Body of pancreas (tissue), 4 donors: ENCODE results near the gene AMHR2. TPM values are rescaled to one million over a fixed set of nuclear protein-coding genes. Genes with fewer than 3 reads are reported as not detected.
A peak's percentile ranks its signal among the peaks of the same experiment; 100 is the strongest.
"Not testable (repeated sequence)": the region's sequence is repeated elsewhere in the genome, so short reads cannot be mapped to it uniquely, and the experiment has no call there.

Experiments
- ATAC-seq: fragments of 150-250 bp; one replicate; pipeline ENCODE4 v1.9.1; 2016
- DNase-seq, 4 donors: peaks; one replicate each; pipeline ENCODE4 v3.0.0-alpha.2; 2019
- H3K27ac ChIP-seq, 4 donors: fragments of 200-600 bp; sonication (generic); 1 replicate in 3 of 4; 2 replicates in 1 of 4; pipeline versions ENCODE4 v1.5.1 to v1.6.1; 2016 to 2019; ENCODE audit warnings: mild to moderate bottlenecking in 1 of 4, mixed read lengths in 1 of 4, moderate library complexity in 1 of 4
- H3K27me3 ChIP-seq, 2 donors: fragments of 200-600 bp; sonication (generic); one replicate each; pipeline ENCODE4 v1.6.0; 2016; ENCODE audit warnings: mild to moderate bottlenecking in 1 of 2
- H3K36me3 ChIP-seq, 2 donors: fragments of 200-600 bp; sonication (generic); replicated peaks in 1 of 2; 2 replicates each; pipeline ENCODE4 v1.5.1; 2016; ENCODE audit warnings: low read depth in 2 of 2; ENCODE audit not compliant: insufficient read depth in 1 of 2
- H3K4me1 ChIP-seq: fragments of 200-600 bp; sonication (generic); one replicate; pipeline ENCODE4 v1.6.0; 2016
- H3K4me3 ChIP-seq, 2 donors: fragments of 200-600 bp; sonication (generic); 1 replicate in 1 of 2; 2 replicates in 1 of 2; pipeline ENCODE4 v1.5.1; 2016 to 2019
- H3K9me3 ChIP-seq, 3 donors: fragments of 200-600 bp; sonication (generic); 1 replicate in 2 of 3; 2 replicates in 1 of 3; pipeline ENCODE4 v1.5.1; 2016
- POLR2A ChIP-seq, 3 donors: fragments of 450-650 bp; IDR thresholded peaks; one replicate each; pipeline ENCODE4 v1.6.1; 2016; ENCODE audit warnings: antibody characterized with exemption in 3 of 3, mild to moderate bottlenecking in 2 of 3
- WGBS, 2 donors: methylation state at CpG; one replicate each; pipeline ENCODE4 v1.1.5; 2017; 5-methylcytosine and 5-hydroxymethylcytosine counted together
- intact Hi-C: fragments of 100-400 bp; cut with DNase I; formaldehyde crosslinking; loops from one replicate; pipeline ENCODE4 v1.15.1; 2023
- total RNA-seq, 2 donors: library from RNA; depleted of rRNA; stranded (reverse); fragments of >200 nt; gene quantifications; one replicate each; pipeline ENCODE4 v1.1.0, GENCODE V29; 2016
- TF ChIP-seq, protein P1 (sequence below), 7 experiments: fragments of 450-650 bp in 4 of 7; fragments of 200-600 bp in 3 of 7; sonication (generic) in 3 of 7; IDR thresholded peaks; one replicate each; pipeline ENCODE4 v1.5.1; 2016 to 2019; ENCODE audit warnings: antibody characterized with exemption in 7 of 7

The AMHR2 gene
- total RNA-seq, 2 donors from 2014 or later = 2.3 to 10.6 TPM

DNA sequence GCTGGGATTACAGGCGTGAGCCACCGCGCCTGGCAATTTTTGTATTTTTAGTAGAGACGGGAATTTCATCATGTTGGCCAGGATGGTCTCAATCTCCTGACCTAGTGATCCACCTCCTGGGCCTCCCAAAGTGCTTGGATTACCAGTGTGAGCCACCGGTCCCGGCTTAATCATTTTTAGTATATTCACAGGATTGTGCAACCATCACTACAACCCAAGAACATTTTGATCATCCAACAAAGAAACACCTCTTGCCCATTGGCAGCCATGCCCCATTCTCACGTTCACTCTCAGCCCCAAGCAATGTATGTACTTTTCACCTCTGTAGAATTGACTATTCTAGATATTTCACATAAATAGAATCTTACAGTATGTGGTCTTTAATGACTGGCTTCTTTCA, 23.8 kb upstream of the AMHR2 start:
- intact Hi-C loops = no loop called here
- DNase-seq = peak in 1 of 4 donors; percentile 3
- no peak overlapping the region for H3K4me3 ChIP-seq
- no peaks in the 10 kb centered on the region for H3K9me3 ChIP-seq
- no peak for TF ChIP-seq POLR2A (IDR thresholded peaks at IDR 0.05)
- TF ChIP-seq, protein P1, sequence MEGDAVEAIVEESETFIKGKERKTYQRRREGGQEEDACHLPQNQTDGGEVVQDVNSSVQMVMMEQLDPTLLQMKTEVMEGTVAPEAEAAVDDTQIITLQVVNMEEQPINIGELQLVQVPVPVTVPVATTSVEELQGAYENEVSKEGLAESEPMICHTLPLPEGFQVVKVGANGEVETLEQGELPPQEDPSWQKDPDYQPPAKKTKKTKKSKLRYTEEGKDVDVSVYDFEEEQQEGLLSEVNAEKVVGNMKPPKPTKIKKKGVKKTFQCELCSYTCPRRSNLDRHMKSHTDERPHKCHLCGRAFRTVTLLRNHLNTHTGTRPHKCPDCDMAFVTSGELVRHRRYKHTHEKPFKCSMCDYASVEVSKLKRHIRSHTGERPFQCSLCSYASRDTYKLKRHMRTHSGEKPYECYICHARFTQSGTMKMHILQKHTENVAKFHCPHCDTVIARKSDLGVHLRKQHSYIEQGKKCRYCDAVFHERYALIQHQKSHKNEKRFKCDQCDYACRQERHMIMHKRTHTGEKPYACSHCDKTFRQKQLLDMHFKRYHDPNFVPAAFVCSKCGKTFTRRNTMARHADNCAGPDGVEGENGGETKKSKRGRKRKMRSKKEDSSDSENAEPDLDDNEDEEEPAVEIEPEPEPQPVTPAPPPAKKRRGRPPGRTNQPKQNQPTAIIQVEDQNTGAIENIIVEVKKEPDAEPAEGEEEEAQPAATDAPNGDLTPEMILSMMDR (IDR thresholded peaks at IDR 0.05) = no peak
- H3K27me3 ChIP-seq = no peaks in the 10 kb centered on the region
- H3K36me3 ChIP-seq = no peaks in the 10 kb centered on the region
- H3K4me1 ChIP-seq = no peaks in the 10 kb centered on the region
- no peak for ATAC-seq
- no peak overlapping the region for H3K27ac ChIP-seq
- 98 to 100% methylated on average over 6 to 7 of the region's 7 CpGs for WGBS, 2 donors

GRCh38 chr12:53402351-53402750, 21.3 kb upstream of the AMHR2 start:
- H3K27ac ChIP-seq, DNase-seq, H3K4me3 ChIP-seq, ATAC-seq, H3K27me3 ChIP-seq, intact Hi-C loops, H3K36me3 ChIP-seq, H3K9me3 ChIP-seq, H3K4me1 ChIP-seq: not testable (repeated sequence)
- 97 to 99% methylated on average over 14 to 16 of the region's 16 CpGs for WGBS, 2 donors

- 78 to 82% methylated on average over 7 of the region's 7 CpGs for WGBS, 2 donors
- intact Hi-C loops = no loop called here
- ATAC-seq = no peak
These were observed 20.8 kb upstream of the AMHR2 start for GRCh38 chr12:53402871-53403270.

DNA sequence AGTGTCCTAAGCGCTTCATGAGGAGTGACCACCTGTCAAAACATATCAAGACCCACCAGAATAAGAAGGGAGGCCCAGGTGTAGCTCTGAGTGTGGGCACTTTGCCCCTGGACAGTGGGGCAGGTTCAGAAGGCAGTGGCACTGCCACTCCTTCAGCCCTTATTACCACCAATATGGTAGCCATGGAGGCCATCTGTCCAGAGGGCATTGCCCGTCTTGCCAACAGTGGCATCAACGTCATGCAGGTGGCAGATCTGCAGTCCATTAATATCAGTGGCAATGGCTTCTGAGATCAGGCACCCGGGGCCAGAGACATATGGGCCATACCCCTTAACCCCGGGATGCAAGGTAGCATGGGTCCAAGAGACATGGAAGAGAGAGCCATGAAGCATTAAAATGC, 12.7 kb upstream of the AMHR2 start:
- Histone ChIP-seq H3K36me3 (peaks cover 13 to 32% of the 10 kb centered on the region in 2 donors), H3K9me3 (no peaks in the 10 kb centered on the region), H3K27me3 (no peaks in the 10 kb centered on the region), H3K27ac (no peak overlapping the region), H3K4me3 (no peak overlapping the region), H3K4me1 (no peaks in the 10 kb centered on the region)
- no peak for TF ChIP-seq POLR2A (IDR thresholded peaks at IDR 0.05)
- TF ChIP-seq, protein P1 (IDR thresholded peaks at IDR 0.05) = no peak
- DNase-seq = no peak
- 82 to 87% methylated on average over 4 to 5 of the region's 5 CpGs for WGBS, 2 donors
- ATAC-seq = no peak
- intact Hi-C loops = no loop called here

More at GRCh38 chr12:53402871-53403270, 20.8 kb upstream of the AMHR2 start:
- DNase-seq = no peak
- no peak overlapping the region for H3K4me3 ChIP-seq
- H3K4me1 ChIP-seq = no peaks in the 10 kb centered on the region
- H3K27ac ChIP-seq = no peak overlapping the region
- H3K27me3 ChIP-seq = no peaks in the 10 kb centered on the region
- peaks cover 0 to 4% of the 10 kb centered on the region in 2 donors for H3K36me3 ChIP-seq
- TF ChIP-seq POLR2A (IDR thresholded peaks at IDR 0.05) = no peak
- TF ChIP-seq, protein P1 (IDR thresholded peaks at IDR 0.05) = no peak
- H3K9me3 ChIP-seq = no peaks in the 10 kb centered on the region

- ATAC-seq (no peak), DNase-seq (no peak)
- no peak for TF ChIP-seq POLR2A (IDR thresholded peaks at IDR 0.05)
- TF ChIP-seq, protein P1 (IDR thresholded peaks at IDR 0.05) = no peak
- WGBS, 2 donors = 69 to 78% methylated on average over 3 of the region's 3 CpGs
- intact Hi-C loops = no loop called here
- Histone ChIP-seq H3K4me1 (no peaks in the 10 kb centered on the region), H3K4me3 (no peak overlapping the region), H3K27ac (no peak overlapping the region), H3K36me3 (peaks cover 13 to 27% of the 10 kb centered on the region in 2 donors), H3K9me3 (no peaks in the 10 kb centered on the region), H3K27me3 (no peaks in the 10 kb centered on the region)
These were observed 10.0 kb upstream of the AMHR2 start for GRCh38 chr12:53413485-53414204.
